ENCODE data around the gene TMEM263. TPM values are rescaled to one million over a fixed set of nuclear protein-coding genes. Genes with fewer than 3 reads are reported as not detected.

TMEM263 gene
- total RNA-seq, 1 experiment from 2014 or later = 11.8 TPM

GRCh38 chr12:107017042-107017441 lies 61.3 kb downstream of the TMEM263 start:
- Histone ChIP-seq H3K79me2 (ENCODE audit: insufficient read depth, low read length) (no peaks in the 10 kb centered on the region), H3T11ph (ENCODE audit: low read length) (no peak overlapping the region), H4K91ac (ENCODE audit: insufficient read length, low read depth, low read length) (no peak overlapping the region), H3K27ac (ENCODE audit: insufficient read length, low read depth, low read length) (no peak overlapping the region), H3K4me1 (ENCODE audit: insufficient read depth, low read length) (no peaks in the 10 kb centered on the region), H3K4ac (ENCODE audit: low read depth, low read length) (no peak overlapping the region), H2AFZ (ENCODE audit: low read length) (no peak overlapping the region), H3K27me3 (ENCODE audit: insufficient read depth, low read length) (no peaks in the 10 kb centered on the region), H2BK12ac (ENCODE audit: insufficient read length, low read depth, low read length) (no peak overlapping the region), H2BK5ac (ENCODE audit: insufficient read length, low read length) (no peak overlapping the region), H4K5ac (ENCODE audit: insufficient read length, low read depth, low read length) (no peak overlapping the region), H2BK20ac (ENCODE audit: low read depth, low read length, poor library complexity, severe bottlenecking) (no peak overlapping the region), H4K8ac (replicated peaks; ENCODE audit: insufficient read length, low read depth, low read length) (no peak overlapping the region), H3K23me2 (ENCODE audit: insufficient read length, low read depth, low read length, poor library complexity, severe bottlenecking) (no peaks in the 10 kb centered on the region), H3K56ac (ENCODE audit: insufficient read length, low read depth, low read length) (no peak overlapping the region), H3K9ac (ENCODE audit: extremely low read depth, insufficient read length, low read length) (no peak overlapping the region), H2BK15ac (ENCODE audit: low read depth, low read length) (no peak overlapping the region), H2AK5ac (ENCODE audit: insufficient read length, low read length) (no peak overlapping the region), H4K20me1 (ENCODE audit: control insufficient read depth, insufficient read depth, insufficient read length) (no peaks in the 10 kb centered on the region), H3K18ac (ENCODE audit: insufficient read length, low read depth, low read length) (no peak overlapping the region), H2BK120ac (ENCODE audit: low read depth, low read length, poor library complexity, severe bottlenecking) (no peak overlapping the region), H3K9me3 (ENCODE audit: control insufficient read depth, low read depth, low read length) (no peaks in the 10 kb centered on the region), H3K79me1 (ENCODE audit: insufficient read depth, low read depth, low read length, poor library complexity, severe bottlenecking) (no peaks in the 10 kb centered on the region), H3K4me2 (ENCODE audit: insufficient read depth, insufficient read length, low read length) (no peak overlapping the region), H3K23ac (ENCODE audit: insufficient read length, low read depth, low read length) (no peak overlapping the region), H3K14ac (ENCODE audit: insufficient read depth, low read length) (no peak overlapping the region)
- no peaks in the 10 kb centered on the region for H3K4me1 Mint-ChIP-seq
- DNase-seq = no peak
- no CpG with 5 or more reads among the region's 4 CpGs for WGBS (ENCODE audit: extremely low coverage, insufficient read length, low lambda C conversion rate)
- TF ChIP-seq, protein P1, sequence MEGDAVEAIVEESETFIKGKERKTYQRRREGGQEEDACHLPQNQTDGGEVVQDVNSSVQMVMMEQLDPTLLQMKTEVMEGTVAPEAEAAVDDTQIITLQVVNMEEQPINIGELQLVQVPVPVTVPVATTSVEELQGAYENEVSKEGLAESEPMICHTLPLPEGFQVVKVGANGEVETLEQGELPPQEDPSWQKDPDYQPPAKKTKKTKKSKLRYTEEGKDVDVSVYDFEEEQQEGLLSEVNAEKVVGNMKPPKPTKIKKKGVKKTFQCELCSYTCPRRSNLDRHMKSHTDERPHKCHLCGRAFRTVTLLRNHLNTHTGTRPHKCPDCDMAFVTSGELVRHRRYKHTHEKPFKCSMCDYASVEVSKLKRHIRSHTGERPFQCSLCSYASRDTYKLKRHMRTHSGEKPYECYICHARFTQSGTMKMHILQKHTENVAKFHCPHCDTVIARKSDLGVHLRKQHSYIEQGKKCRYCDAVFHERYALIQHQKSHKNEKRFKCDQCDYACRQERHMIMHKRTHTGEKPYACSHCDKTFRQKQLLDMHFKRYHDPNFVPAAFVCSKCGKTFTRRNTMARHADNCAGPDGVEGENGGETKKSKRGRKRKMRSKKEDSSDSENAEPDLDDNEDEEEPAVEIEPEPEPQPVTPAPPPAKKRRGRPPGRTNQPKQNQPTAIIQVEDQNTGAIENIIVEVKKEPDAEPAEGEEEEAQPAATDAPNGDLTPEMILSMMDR (conservative IDR thresholded peaks at IDR 0.05) = no peak
- no peak overlapping the region for H3K4me3 Mint-ChIP-seq
- H3K27me3 Mint-ChIP-seq (ENCODE audit: low read depth) = no peaks in the 10 kb centered on the region
- H3K27ac Mint-ChIP-seq = no peak overlapping the region
- peaks cover 1 to 7% (median 4%) of the 10 kb centered on the region in 3 experiments; a peak in 3 of 7 replicates for H3K36me3 Mint-ChIP-seq (ENCODE audit: insufficient read depth in 1 of 3, low read depth in 3 of 3)
- H3K9me3 Mint-ChIP-seq = no peaks in the 10 kb centered on the region

Data from H9 (cell line).